SK-N-SH (cell line): ENCODE data around the gene HNRNPH1. TPM values are rescaled to one million over a fixed set of nuclear protein-coding genes. Genes with fewer than 3 reads are reported as not detected.

Experiments used
- CTCF ChIA-PET: fragments of 300-600, 350-600 bp; formaldehyde crosslinking; extraction: SDS; loops from one replicate; lab custom pipeline; 2021; lab: Yijun Ruan, JAX
- POLR2A ChIA-PET: fragments of 350-600 bp; sonication (Branson Sonifier 250); formaldehyde crosslinking; extraction: SDS; loops from one replicate; lab custom pipeline; 2020; ENCODE audit warnings: antibody characterized with exemption, inconsistent platforms; lab: Yijun Ruan, JAX
- DNase-seq: peaks from one replicate; pipeline ENCODE4 v3.0.0; 2012
- H2AFZ ChIP-seq: fragments of 200-600 bp; sonication (generic); 2 replicates; pipeline ENCODE4 v1.8.1; 2016; ENCODE audit warnings: antibody characterized with exemption, mild to moderate bottlenecking, low read depth
- H3F3A ChIP-seq: fragments of 200-600 bp; sonication (generic); replicated peaks from 2 replicates; pipeline ENCODE3; 2016; ENCODE audit warnings: antibody characterized with exemption, mild to moderate bottlenecking; ENCODE audit not compliant: insufficient read depth
- H3K27ac ChIP-seq, 2 experiments: fragments of 200-500 bp in 1 of 2; fragments of 200-600 bp in 1 of 2; sonication (Bioruptor generic) in 1 of 2; sonication (generic), shearing (Covaris generic) in 1 of 2; 2 replicates each; pipeline versions ENCODE4 v1.5.1 to v1.6.1; 2014 to 2016; ENCODE audit warnings: low read depth in 2 of 2, inconsistent platforms in 1 of 2, low read length in 1 of 2, mild to moderate bottlenecking in 1 of 2, mixed read lengths in 1 of 2
- H3K27me3 ChIP-seq: fragments of 200-600 bp; sonication (generic), shearing (Covaris generic); 2 replicates; pipeline ENCODE4 v1.6.1; 2016; ENCODE audit warnings: mixed run types; ENCODE audit not compliant: insufficient read depth
- H3K36me3 ChIP-seq, 2 experiments: fragments of 200-500 bp in 1 of 2; fragments of 200-600 bp in 1 of 2; sonication (Bioruptor generic) in 1 of 2; sonication (generic) in 1 of 2; replicated peaks in 1 of 2; 2 replicates each; pipeline versions ENCODE3 to v1.5.1; 2014 to 2016; ENCODE audit warnings: low read length in 1 of 2, mild to moderate bottlenecking in 1 of 2; ENCODE audit not compliant: insufficient read depth in 2 of 2, control insufficient read depth in 1 of 2
- H3K4me1 ChIP-seq, 2 experiments: fragments of 200-500 bp in 1 of 2; fragments of 200-600 bp in 1 of 2; sonication (Bioruptor generic) in 1 of 2; sonication (generic), shearing (Covaris generic) in 1 of 2; 2 replicates each; pipeline versions ENCODE4 v1.5.1 to v1.6.1; 2014 to 2016; ENCODE audit warnings: low read depth in 1 of 2, low read length in 1 of 2, mixed run types in 1 of 2; ENCODE audit not compliant: insufficient read depth in 2 of 2, control insufficient read depth in 1 of 2
- H3K4me2 ChIP-seq: fragments of 200-600 bp; sonication (generic), shearing (Covaris generic); 2 replicates; pipeline ENCODE4 v1.6.1; 2017; ENCODE audit warnings: mixed run types
- H3K4me3 ChIP-seq, 2 experiments: fragments of 200-500 bp in 1 of 2; fragments of 200-600 bp in 1 of 2; sonication (Bioruptor generic) in 1 of 2; sonication (generic), shearing (Covaris generic) in 1 of 2; 2 replicates each; pipeline versions ENCODE4 v1.5.1 to v1.8.1; 2014 to 2016; ENCODE audit warnings: low read depth in 2 of 2, inconsistent platforms in 1 of 2, low read length in 1 of 2, mild to moderate bottlenecking in 1 of 2, mixed read lengths in 1 of 2, moderate library complexity in 1 of 2
- H3K79me2 ChIP-seq: fragments of 200-600 bp; sonication (generic); 2 replicates; pipeline ENCODE4 v1.8.1; 2017; ENCODE audit warnings: mild to moderate bottlenecking; ENCODE audit not compliant: insufficient read depth
- H3K9ac ChIP-seq: fragments of 200-600 bp; sonication (generic); 2 replicates; pipeline ENCODE4 v1.6.1; 2017; ENCODE audit warnings: mixed run types
- H3K9me2 ChIP-seq: fragments of 200-600 bp; sonication (generic); 2 replicates; pipeline ENCODE4 v1.6.1; 2017; ENCODE audit warnings: mixed run types
- H3K9me3 ChIP-seq: fragments of 200-600 bp; sonication (generic); 2 replicates; pipeline ENCODE4 v1.6.1; 2017; ENCODE audit warnings: mixed run types, mild to moderate bottlenecking, moderate library complexity
- H4K20me1 ChIP-seq: fragments of 200-600 bp; sonication (generic); 2 replicates; pipeline ENCODE4 v1.6.1; 2017; ENCODE audit warnings: mild to moderate bottlenecking, mixed run types; ENCODE audit not compliant: insufficient read depth
- EP300 ChIP-seq, 2 experiments: IDR thresholded peaks; 2 replicates each; pipeline versions ENCODE4 v1.4.0 to v1.6.1; 2012; ENCODE audit warnings: borderline replicate concordance in 1 of 2, low read depth in 1 of 2, low read length in 1 of 2
- FOXJ3 ChIP-seq: sonication (generic); formaldehyde crosslinking; IDR thresholded peaks from 2 replicates; pipeline ENCODE4 v1.5.1; 2020; ENCODE audit warnings: mild to moderate bottlenecking, missing genetic modification reagents
- FOXM1 ChIP-seq: IDR thresholded peaks from 2 replicates; pipeline ENCODE4 v1.4.0; 2012; ENCODE audit warnings: low read depth, mild to moderate bottlenecking
- GABPA ChIP-seq: IDR thresholded peaks from 2 replicates; pipeline ENCODE4 v1.4.0; 2012; ENCODE audit warnings: low read depth, mild to moderate bottlenecking
- GATA2 ChIP-seq: sonication (generic); formaldehyde crosslinking; IDR thresholded peaks from 2 replicates; pipeline ENCODE4 v1.5.0; 2020; ENCODE audit warnings: mild to moderate bottlenecking, missing genetic modification reagents
- NFIC ChIP-seq: IDR thresholded peaks from 2 replicates; pipeline ENCODE4 v1.4.0; 2012; ENCODE audit warnings: borderline replicate concordance
- NRF1 ChIP-seq: IDR thresholded peaks from 2 replicates; pipeline ENCODE4 v1.6.1; 2012; ENCODE audit warnings: low read depth, mild to moderate bottlenecking, low read length
- RAD21 ChIP-seq: IDR thresholded peaks from 2 replicates; pipeline ENCODE4 v1.6.1; 2012; ENCODE audit warnings: mild to moderate bottlenecking, low read length
- RXRA ChIP-seq: IDR thresholded peaks from 2 replicates; pipeline ENCODE4 v1.4.0; 2012; ENCODE audit warnings: low read depth, mild to moderate bottlenecking, borderline replicate concordance
- TAF1 ChIP-seq: IDR thresholded peaks from 2 replicates; pipeline ENCODE4 v1.6.1; 2012; ENCODE audit warnings: low read depth, mild to moderate bottlenecking, low read length, moderate library complexity, borderline replicate concordance
- TEAD4 ChIP-seq: IDR thresholded peaks from 2 replicates; pipeline ENCODE4 v1.4.0; 2012; ENCODE audit warnings: mild to moderate bottlenecking, borderline replicate concordance; ENCODE audit not compliant: insufficient read depth
- WGBS: methylation state at CpG from one replicate; pipeline ENCODE4 v1.1.6; 2017; ENCODE audit warnings: low lambda C conversion rate; 5-methylcytosine and 5-hydroxymethylcytosine counted together
- polyA plus RNA-seq, 3 experiments: library from polyadenylated mRNA; depleted of rRNA; stranded (reverse); fragments of >200 nt; gene quantifications; 2 replicates each; pipeline ENCODE4 v1.2.3, GENCODE V29; 2012
- TF ChIP-seq, protein P1 (sequence below): IDR thresholded peaks from 2 replicates; pipeline ENCODE4 v1.6.1; 2012; ENCODE audit warnings: mild to moderate bottlenecking, low read depth, low read length, moderate library complexity
- TF ChIP-seq, protein P2 (sequence below): IDR thresholded peaks from 2 replicates; pipeline ENCODE4 v1.4.0; 2012; ENCODE audit warnings: low read depth, borderline replicate concordance

The HNRNPH1 gene
- polyA plus RNA-seq, 1 of the 3 experiments (the other 2 are of a cell fraction): 192 TPM

DNA sequence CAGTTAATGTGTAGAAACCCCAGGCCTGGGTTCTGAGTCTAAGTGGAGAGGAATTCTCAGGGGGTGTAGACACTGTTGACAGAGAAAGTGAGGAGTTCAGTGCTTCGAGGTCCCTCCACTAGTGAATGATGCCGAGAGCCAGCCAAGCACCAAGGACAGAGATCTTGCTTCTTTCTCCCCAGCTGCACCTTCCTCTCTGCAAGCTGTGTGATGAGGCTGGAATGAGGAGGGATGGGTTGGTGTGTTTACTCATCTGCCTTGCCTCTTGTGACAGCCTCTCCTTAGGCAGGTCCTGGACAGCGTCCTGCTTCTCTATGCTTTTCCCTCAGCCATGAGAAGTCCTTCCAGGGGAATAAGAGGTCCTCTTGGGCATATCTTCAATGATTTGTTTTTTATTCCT, 35.3 kb downstream of the HNRNPH1 start:
- Histone ChIP-seq H3K4me2 (no peak overlapping the region), H3F3A (peaks cover 2% of the 10 kb centered on the region), H4K20me1 (no peaks in the 10 kb centered on the region), H3K4me3 (no peak overlapping the region), H3K79me2 (no peaks in the 10 kb centered on the region), H3K9ac (no peak overlapping the region), H3K4me1 (no peaks in the 10 kb centered on the region)
- CTCF ChIA-PET: no interaction called here
- no peak for DNase-seq
- WGBS: 92% methylated on average over 3 of the region's 3 CpGs
- TF ChIP-seq, protein P1, sequence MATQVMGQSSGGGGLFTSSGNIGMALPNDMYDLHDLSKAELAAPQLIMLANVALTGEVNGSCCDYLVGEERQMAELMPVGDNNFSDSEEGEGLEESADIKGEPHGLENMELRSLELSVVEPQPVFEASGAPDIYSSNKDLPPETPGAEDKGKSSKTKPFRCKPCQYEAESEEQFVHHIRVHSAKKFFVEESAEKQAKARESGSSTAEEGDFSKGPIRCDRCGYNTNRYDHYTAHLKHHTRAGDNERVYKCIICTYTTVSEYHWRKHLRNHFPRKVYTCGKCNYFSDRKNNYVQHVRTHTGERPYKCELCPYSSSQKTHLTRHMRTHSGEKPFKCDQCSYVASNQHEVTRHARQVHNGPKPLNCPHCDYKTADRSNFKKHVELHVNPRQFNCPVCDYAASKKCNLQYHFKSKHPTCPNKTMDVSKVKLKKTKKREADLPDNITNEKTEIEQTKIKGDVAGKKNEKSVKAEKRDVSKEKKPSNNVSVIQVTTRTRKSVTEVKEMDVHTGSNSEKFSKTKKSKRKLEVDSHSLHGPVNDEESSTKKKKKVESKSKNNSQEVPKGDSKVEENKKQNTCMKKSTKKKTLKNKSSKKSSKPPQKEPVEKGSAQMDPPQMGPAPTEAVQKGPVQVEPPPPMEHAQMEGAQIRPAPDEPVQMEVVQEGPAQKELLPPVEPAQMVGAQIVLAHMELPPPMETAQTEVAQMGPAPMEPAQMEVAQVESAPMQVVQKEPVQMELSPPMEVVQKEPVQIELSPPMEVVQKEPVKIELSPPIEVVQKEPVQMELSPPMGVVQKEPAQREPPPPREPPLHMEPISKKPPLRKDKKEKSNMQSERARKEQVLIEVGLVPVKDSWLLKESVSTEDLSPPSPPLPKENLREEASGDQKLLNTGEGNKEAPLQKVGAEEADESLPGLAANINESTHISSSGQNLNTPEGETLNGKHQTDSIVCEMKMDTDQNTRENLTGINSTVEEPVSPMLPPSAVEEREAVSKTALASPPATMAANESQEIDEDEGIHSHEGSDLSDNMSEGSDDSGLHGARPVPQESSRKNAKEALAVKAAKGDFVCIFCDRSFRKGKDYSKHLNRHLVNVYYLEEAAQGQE: peak; percentile 83; the same call in 1 of the 2 replicates
- no peak for TF ChIP-seq FOXM1
- TF ChIP-seq, all 33 proteins: peak for 1
- Histone ChIP-seq H3K9me3 (no peaks in the 10 kb centered on the region), H2AFZ (no peak overlapping the region), H3K36me3 (peaks cover 30 to 61% of the 10 kb centered on the region in 2 experiments), H3K27ac (no peak overlapping the region), H3K9me2 (no peaks in the 10 kb centered on the region), H3K27me3 (no peaks in the 10 kb centered on the region)
- POLR2A ChIA-PET: interaction anchor here (0.8 kb wide), 1 partner anchor 36 kb away, joined by 3 read pairs; the partner anchor contains the start of gene HNRNPH1

DNA sequence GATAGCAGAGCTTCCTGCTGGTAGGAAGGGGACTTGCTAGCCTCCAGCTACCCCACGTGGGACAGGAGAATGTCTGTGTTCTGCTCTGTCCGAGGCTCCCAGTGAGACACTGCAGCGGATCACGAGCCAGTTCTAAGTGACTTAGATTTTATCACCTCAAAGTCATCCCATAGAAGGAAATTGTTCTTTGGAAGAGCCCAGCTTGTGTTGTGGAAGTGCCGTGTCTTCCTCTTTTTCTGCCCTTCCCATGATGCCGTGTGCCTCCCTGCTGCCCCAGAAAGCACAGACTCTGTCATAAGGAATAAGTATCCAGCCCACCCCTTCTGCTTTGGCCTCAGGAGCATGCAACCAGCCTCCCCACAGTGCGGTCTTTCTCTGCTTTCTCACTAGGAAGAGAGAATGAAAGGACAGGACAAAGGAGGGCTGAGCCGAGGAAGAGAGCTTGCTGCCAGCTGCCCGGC, 37.5 kb downstream of the HNRNPH1 start:
- Histone ChIP-seq H3K9me2 (no peaks in the 10 kb centered on the region), H3K27me3 (no peaks in the 10 kb centered on the region), H3F3A (no peaks in the 10 kb centered on the region), H3K4me1 (no peaks in the 10 kb centered on the region), H3K36me3 (peaks cover 30 to 59% of the 10 kb centered on the region in 2 experiments), H3K9me3 (no peaks in the 10 kb centered on the region), H4K20me1 (no peaks in the 10 kb centered on the region)
- CTCF ChIA-PET: interaction anchor here (1.7 kb wide), 1 partner anchor 11 kb away, joined by 5 read pairs; no protein-coding TSS in a partner anchor
- WGBS: 95% methylated on average over 9 of the region's 9 CpGs
- no peak for TF ChIP-seq GATA2 (CRISPR knock-in tag)
- no peak for TF ChIP-seq FOXJ3 (CRISPR knock-in tag)
- TF ChIP-seq TAF1: no peak
- TF ChIP-seq GABPA: no peak
- no peak for TF ChIP-seq FOXM1
- TF ChIP-seq TEAD4: no peak
- TF ChIP-seq RAD21: no peak
- TF ChIP-seq NRF1: no peak
- no peak for TF ChIP-seq RXRA
- TF ChIP-seq, protein P2, sequence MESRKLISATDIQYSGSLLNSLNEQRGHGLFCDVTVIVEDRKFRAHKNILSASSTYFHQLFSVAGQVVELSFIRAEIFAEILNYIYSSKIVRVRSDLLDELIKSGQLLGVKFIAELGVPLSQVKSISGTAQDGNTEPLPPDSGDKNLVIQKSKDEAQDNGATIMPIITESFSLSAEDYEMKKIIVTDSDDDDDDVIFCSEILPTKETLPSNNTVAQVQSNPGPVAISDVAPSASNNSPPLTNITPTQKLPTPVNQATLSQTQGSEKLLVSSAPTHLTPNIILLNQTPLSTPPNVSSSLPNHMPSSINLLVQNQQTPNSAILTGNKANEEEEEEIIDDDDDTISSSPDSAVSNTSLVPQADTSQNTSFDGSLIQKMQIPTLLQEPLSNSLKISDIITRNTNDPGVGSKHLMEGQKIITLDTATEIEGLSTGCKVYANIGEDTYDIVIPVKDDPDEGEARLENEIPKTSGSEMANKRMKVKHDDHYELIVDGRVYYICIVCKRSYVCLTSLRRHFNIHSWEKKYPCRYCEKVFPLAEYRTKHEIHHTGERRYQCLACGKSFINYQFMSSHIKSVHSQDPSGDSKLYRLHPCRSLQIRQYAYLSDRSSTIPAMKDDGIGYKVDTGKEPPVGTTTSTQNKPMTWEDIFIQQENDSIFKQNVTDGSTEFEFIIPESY: no peak
- TF ChIP-seq EP300 (IDR thresholded peaks at IDR 0.05; ENCODE audit: borderline replicate concordance in 1 of 2, low read depth in 1 of 2, low read length in 1 of 2): no peak
- no peak for TF ChIP-seq NFIC
- TF ChIP-seq, all 33 proteins: peak for 0
- Histone ChIP-seq H3K79me2 (no peaks in the 10 kb centered on the region), H3K9ac (no peak overlapping the region), H3K4me2 (no peak overlapping the region), H2AFZ (no peak overlapping the region), H3K27ac (no peak overlapping the region), H3K4me3 (no peak overlapping the region)
- no peak for DNase-seq
- POLR2A ChIA-PET: interaction anchor here (1.0 kb wide), 1 partner anchor 21 kb away, joined by 3 read pairs; no protein-coding TSS in a partner anchor
